Calu3 (cell line): Measurements from ENCODE around the gene MAK. TPM values are rescaled to one million over a fixed set of nuclear protein-coding genes. Genes with fewer than 3 reads are reported as not detected.

Experiments
- BruUV-seq: library from RNA; stranded (reverse); fragments of 400-500 nt; replicated peaks from 2 replicates; lab custom pipeline; 2021; lab: Mats Ljungman, UMichigan
- CTCF ChIA-PET: fragments of 300-600 bp; sonication (Branson Sonifier 250); formaldehyde crosslinking; loops from one replicate; lab custom pipeline; 2022; ENCODE audit warnings: antibody characterized with exemption; lab: Charles Lee
- DNase-seq: peaks from one replicate; pipeline ENCODE4 v3.0.0; 2022
- H3K27ac Mint-ChIP-seq: one replicate; pipeline ENCODE4 v1.8.0; 2022; ENCODE audit warnings: mixed read lengths; ENCODE audit not compliant: unreplicated experiment
- H3K27me3 Mint-ChIP-seq: one replicate; pipeline ENCODE4 v1.8.0; 2022; ENCODE audit warnings: mixed read lengths; ENCODE audit not compliant: unreplicated experiment
- H3K36me3 Mint-ChIP-seq: one replicate; pipeline ENCODE4 v1.8.0; 2022; ENCODE audit warnings: mild to moderate bottlenecking, moderate library complexity, mixed read lengths; ENCODE audit not compliant: insufficient read depth, unreplicated experiment
- H3K4me1 Mint-ChIP-seq: one replicate; pipeline ENCODE4 v1.8.0; 2022; ENCODE audit warnings: mild to moderate bottlenecking, low read depth, mixed read lengths; ENCODE audit not compliant: unreplicated experiment
- H3K4me3 Mint-ChIP-seq: one replicate; pipeline ENCODE4 v1.8.0; 2022; ENCODE audit warnings: mild to moderate bottlenecking, low read depth, moderate library complexity, mixed read lengths; ENCODE audit not compliant: unreplicated experiment
- H3K9me3 Mint-ChIP-seq: one replicate; pipeline ENCODE4 v1.8.0; 2022; ENCODE audit warnings: low read depth, mixed read lengths; ENCODE audit not compliant: unreplicated experiment
- intact Hi-C: fragments of 100-400 bp; cut with micrococcal nuclease; formaldehyde crosslinking; loops from one replicate; pipeline ENCODE4 v1.10.0; 2022; ENCODE audit not compliant: unreplicated experiment
- total RNA-seq: library from RNA; stranded (reverse); gene quantifications from 2 replicates; pipeline ENCODE4 v1.2.3, GENCODE V29; 2022
- TF ChIP-seq, protein P1 (sequence below): fragments of 200-600 bp; IDR thresholded peaks from one replicate; pipeline ENCODE4 v1.8.0; 2022; ENCODE audit warnings: antibody characterized with exemption; ENCODE audit not compliant: unreplicated experiment

Gene MAK
- total RNA-seq, 1 experiment from 2014 or later, result 0.35 TPM

DNA sequence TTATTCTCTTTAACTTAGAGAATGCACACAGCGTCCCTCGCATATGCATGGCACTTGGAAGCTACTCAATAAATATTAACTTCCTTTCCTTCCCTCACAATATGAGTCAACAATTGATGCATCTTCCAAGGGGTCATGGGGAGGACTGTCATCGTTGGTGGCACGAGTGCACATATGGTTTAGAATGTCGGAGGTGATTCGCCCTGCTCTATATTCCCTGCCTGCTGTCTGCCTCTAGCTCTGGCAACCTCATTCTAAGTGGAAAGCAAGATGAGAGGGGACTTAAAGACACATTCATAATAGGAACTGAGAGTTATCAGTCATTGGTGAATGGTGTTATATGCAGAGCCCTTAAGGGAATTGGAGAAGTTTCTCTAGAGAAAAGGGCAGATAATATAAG lies 44.6 kb downstream of the MAK start:
- H3K27me3 Mint-ChIP-seq, result no peaks in the 10 kb centered on the region
- intact Hi-C loops, result no loop called here
- no peaks in the 10 kb centered on the region for H3K4me1 Mint-ChIP-seq
- H3K36me3 Mint-ChIP-seq, result no peaks in the 10 kb centered on the region
- TF ChIP-seq, protein P1, sequence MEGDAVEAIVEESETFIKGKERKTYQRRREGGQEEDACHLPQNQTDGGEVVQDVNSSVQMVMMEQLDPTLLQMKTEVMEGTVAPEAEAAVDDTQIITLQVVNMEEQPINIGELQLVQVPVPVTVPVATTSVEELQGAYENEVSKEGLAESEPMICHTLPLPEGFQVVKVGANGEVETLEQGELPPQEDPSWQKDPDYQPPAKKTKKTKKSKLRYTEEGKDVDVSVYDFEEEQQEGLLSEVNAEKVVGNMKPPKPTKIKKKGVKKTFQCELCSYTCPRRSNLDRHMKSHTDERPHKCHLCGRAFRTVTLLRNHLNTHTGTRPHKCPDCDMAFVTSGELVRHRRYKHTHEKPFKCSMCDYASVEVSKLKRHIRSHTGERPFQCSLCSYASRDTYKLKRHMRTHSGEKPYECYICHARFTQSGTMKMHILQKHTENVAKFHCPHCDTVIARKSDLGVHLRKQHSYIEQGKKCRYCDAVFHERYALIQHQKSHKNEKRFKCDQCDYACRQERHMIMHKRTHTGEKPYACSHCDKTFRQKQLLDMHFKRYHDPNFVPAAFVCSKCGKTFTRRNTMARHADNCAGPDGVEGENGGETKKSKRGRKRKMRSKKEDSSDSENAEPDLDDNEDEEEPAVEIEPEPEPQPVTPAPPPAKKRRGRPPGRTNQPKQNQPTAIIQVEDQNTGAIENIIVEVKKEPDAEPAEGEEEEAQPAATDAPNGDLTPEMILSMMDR, result no peak
- CTCF ChIA-PET, result no interaction called here
- no peak overlapping the region for H3K4me3 Mint-ChIP-seq
- BruUV-seq, result no TSS peak
- DNase-seq, result no peak
- no peaks in the 10 kb centered on the region for H3K9me3 Mint-ChIP-seq
- H3K27ac Mint-ChIP-seq, result no peak overlapping the region

DNA sequence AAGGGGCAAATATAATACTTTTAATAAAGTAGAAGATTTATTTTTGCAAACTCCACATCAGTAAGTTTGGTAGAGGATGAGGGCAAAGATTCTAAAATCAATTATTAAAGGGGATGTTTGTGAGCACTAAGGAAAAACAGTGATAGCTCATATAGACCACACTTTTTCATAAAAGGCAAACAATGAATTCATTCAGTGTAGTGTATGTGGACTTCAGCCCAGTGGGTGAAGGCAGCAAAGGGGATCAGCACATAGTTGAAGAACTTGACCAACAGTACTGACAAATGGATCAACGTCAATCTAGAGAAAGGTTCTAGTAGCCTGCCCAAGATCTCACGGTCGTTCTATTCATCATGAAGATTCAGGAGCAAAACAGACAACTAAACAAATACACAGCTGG lies 45.3 kb downstream of the MAK start:
- CTCF ChIA-PET, result no interaction called here
- no peaks in the 10 kb centered on the region for H3K4me1 Mint-ChIP-seq
- no TSS peak for BruUV-seq
- no peak for DNase-seq
- TF ChIP-seq, protein P1, result no peak
- H3K27me3 Mint-ChIP-seq, result no peaks in the 10 kb centered on the region
- no peak overlapping the region for H3K4me3 Mint-ChIP-seq
- no peaks in the 10 kb centered on the region for H3K9me3 Mint-ChIP-seq
- intact Hi-C loops, result no loop called here
- H3K36me3 Mint-ChIP-seq, result no peaks in the 10 kb centered on the region
- no peak overlapping the region for H3K27ac Mint-ChIP-seq

DNA sequence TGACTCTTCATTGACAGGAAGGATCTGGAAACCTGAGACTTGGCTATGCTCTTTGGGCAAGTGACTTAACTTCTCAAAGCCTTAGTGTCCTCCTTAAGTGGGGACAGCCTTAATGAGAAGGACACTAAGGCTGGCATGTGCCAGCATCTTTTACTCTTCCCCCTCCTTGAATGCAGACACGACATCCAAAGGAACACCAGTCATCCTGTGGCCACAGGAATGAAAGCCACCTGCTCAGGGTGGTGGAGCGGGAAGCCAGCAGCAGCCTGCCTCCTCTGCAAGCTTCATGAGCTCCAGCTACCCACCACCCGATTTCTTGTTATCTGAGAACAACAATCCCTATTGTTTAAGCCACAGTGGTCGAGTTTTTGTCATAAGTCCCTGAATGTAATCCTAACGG lies 46.2 kb downstream of the MAK start:
- TF ChIP-seq, protein P1, result no peak
- no TSS peak for BruUV-seq
- DNase-seq, result no peak
- H3K4me3 Mint-ChIP-seq, result no peak overlapping the region
- H3K36me3 Mint-ChIP-seq, result no peaks in the 10 kb centered on the region
- CTCF ChIA-PET, result no interaction called here
- H3K4me1 Mint-ChIP-seq, result no peaks in the 10 kb centered on the region
- intact Hi-C loops, result no loop called here
- no peaks in the 10 kb centered on the region for H3K27me3 Mint-ChIP-seq
- H3K27ac Mint-ChIP-seq, result no peak overlapping the region
- no peaks in the 10 kb centered on the region for H3K9me3 Mint-ChIP-seq

DNA sequence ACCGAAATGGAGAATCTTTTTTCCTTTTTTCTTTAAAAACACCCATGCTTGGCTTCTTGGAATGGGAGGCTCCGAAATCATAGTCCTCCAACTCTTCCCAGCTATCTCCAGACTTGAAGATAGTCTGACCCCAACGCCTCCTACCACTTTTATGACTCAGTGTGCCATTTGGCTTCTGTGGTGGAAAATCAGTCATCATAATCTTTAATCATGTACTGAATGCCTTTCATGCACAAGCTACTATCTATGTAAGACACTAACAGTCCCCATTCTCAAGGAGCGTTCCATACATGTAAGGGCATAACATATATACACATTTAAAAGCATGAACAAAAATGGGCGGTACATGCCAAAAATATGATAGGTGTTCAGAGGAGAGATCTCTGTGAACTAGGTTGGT lies 46.7 kb downstream of the MAK start:
- H3K9me3 Mint-ChIP-seq, result no peaks in the 10 kb centered on the region
- no peaks in the 10 kb centered on the region for H3K36me3 Mint-ChIP-seq
- H3K4me3 Mint-ChIP-seq, result no peak overlapping the region
- no peak for DNase-seq
- intact Hi-C loops, result no loop called here
- H3K27ac Mint-ChIP-seq, result no peak overlapping the region
- no peaks in the 10 kb centered on the region for H3K27me3 Mint-ChIP-seq
- no TSS peak for BruUV-seq
- H3K4me1 Mint-ChIP-seq, result no peaks in the 10 kb centered on the region
- CTCF ChIA-PET, result no interaction called here
- TF ChIP-seq, protein P1, result no peak
